HFFc6 (cell line): ENCODE measurements around the gene CUX1. TPM values are rescaled to one million over a fixed set of nuclear protein-coding genes. Genes with fewer than 3 reads are reported as not detected.
A peak's percentile ranks its signal among the peaks of the same experiment; 100 is the strongest.

Source experiments
- DNase-seq: peaks from one replicate; pipeline ENCODE4 v3.0.0-alpha.2; 2018
- H3K27ac Mint-ChIP-seq: 2 replicates; pipeline ENCODE4 v1.8.0; 2020; ENCODE audit warnings: mild to moderate bottlenecking, mixed read lengths
- H3K27me3 Mint-ChIP-seq: 2 replicates; pipeline ENCODE4 v1.8.0; 2021; ENCODE audit warnings: mild to moderate bottlenecking, moderate library complexity, mixed read lengths; ENCODE audit not compliant: insufficient read depth
- H3K36me3 Mint-ChIP-seq: 2 replicates; pipeline ENCODE4 v1.8.0; 2021; ENCODE audit warnings: low read depth, mixed read lengths
- H3K4me1 Mint-ChIP-seq: 2 replicates; pipeline ENCODE4 v1.8.0; 2020; ENCODE audit warnings: low read depth, mixed read lengths
- H3K4me3 Mint-ChIP-seq: 2 replicates; pipeline ENCODE4 v1.8.0; 2020; ENCODE audit warnings: mild to moderate bottlenecking, moderate library complexity, mixed read lengths
- H3K9me3 Mint-ChIP-seq: 2 replicates; pipeline ENCODE4 v1.8.0; 2020; ENCODE audit warnings: mild to moderate bottlenecking, mixed read lengths
- total RNA-seq, 6 experiments: library from RNA; stranded (reverse); fragmentation: NEBNext Ultra II Directional; extraction: Animal tissue kit (Norgen Biotek cat#: 25700); gene quantifications; 2 replicates in 1 of 6; 3 replicates in 5 of 6; pipeline ENCODE4 v1.2.3, GENCODE V29; 2021
- TF ChIP-seq, protein P1 (sequence below): fragments of 200-600 bp; sonication (generic); IDR thresholded peaks from 2 replicates; pipeline ENCODE4 v1.5.0; 2021; ENCODE audit warnings: antibody characterized with exemption, mild to moderate bottlenecking

CUX1 gene
- total RNA-seq, 6 experiments from 2014 or later, result 46.9 to 64.2 (median 51.6) TPM

DNA sequence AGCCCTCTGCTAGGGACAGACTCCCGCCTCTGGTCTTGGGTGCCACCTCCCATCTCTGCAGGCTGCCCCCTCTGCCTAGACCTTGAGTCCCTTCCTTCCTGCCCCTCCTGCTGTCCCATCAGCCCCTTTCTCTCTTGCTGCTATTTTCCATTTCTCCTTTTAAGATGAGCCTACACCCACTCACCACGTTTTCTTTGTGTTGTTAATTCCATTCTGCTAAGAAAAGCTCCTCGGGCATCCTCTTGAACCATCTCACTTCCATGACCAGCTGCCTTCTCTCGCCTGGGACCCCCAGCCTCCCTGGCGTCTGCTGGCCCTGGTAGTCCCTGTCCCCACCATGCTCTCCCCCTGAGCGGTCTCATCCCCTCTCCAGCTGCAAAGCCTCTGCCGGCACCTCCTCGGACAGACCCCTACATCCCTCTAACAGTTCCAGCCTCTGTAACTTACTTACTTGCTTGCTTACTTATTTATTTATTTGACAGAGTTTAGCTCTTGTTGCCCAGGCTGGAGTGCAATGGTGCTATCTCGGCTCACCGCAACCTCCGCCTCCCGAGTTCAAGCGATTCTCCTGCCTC lies 373.4 kb downstream of the CUX1 start:
- TF ChIP-seq, protein P1, sequence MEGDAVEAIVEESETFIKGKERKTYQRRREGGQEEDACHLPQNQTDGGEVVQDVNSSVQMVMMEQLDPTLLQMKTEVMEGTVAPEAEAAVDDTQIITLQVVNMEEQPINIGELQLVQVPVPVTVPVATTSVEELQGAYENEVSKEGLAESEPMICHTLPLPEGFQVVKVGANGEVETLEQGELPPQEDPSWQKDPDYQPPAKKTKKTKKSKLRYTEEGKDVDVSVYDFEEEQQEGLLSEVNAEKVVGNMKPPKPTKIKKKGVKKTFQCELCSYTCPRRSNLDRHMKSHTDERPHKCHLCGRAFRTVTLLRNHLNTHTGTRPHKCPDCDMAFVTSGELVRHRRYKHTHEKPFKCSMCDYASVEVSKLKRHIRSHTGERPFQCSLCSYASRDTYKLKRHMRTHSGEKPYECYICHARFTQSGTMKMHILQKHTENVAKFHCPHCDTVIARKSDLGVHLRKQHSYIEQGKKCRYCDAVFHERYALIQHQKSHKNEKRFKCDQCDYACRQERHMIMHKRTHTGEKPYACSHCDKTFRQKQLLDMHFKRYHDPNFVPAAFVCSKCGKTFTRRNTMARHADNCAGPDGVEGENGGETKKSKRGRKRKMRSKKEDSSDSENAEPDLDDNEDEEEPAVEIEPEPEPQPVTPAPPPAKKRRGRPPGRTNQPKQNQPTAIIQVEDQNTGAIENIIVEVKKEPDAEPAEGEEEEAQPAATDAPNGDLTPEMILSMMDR, result no peak
- peaks cover 15% of the 10 kb centered on the region for H3K36me3 Mint-ChIP-seq
- H3K9me3 Mint-ChIP-seq, result no peaks in the 10 kb centered on the region
- no peak for DNase-seq
- no peak overlapping the region for H3K27ac Mint-ChIP-seq
- no peak overlapping the region for H3K4me3 Mint-ChIP-seq
- H3K4me1 Mint-ChIP-seq, result peaks cover 7% of the 10 kb centered on the region
- peaks cover 3% of the 10 kb centered on the region; the same call in 1 of the 2 replicates for H3K27me3 Mint-ChIP-seq

- peaks cover 15% of the 10 kb centered on the region for H3K36me3 Mint-ChIP-seq
Measured at GRCh38 chr7:102191556-102192379, 374.3 kb downstream of the CUX1 start.

GRCh38 chr7:102192790-102193189 lies 375.4 kb downstream of the CUX1 start:
- Mint-ChIP-seq H3K36me3 (peaks cover 20% of the 10 kb centered on the region), H3K9me3 (no peaks in the 10 kb centered on the region), H3K4me3 (no peak overlapping the region), H3K27ac (no peak overlapping the region), H3K27me3 (peaks cover 3% of the 10 kb centered on the region; the same call in 1 of the 2 replicates), H3K4me1 (peaks cover 7% of the 10 kb centered on the region)
- TF ChIP-seq, protein P1, result no peak
- DNase-seq, result no peak

More at GRCh38 chr7:102191556-102192379, 374.3 kb downstream of the CUX1 start:
- no peak overlapping the region for H3K27ac Mint-ChIP-seq
- H3K27me3 Mint-ChIP-seq, result peaks cover 3% of the 10 kb centered on the region; the same call in 1 of the 2 replicates
- TF ChIP-seq, protein P1, result no peak
- H3K4me3 Mint-ChIP-seq, result no peak overlapping the region
- peaks cover 7% of the 10 kb centered on the region for H3K4me1 Mint-ChIP-seq
- H3K9me3 Mint-ChIP-seq, result no peaks in the 10 kb centered on the region
- DNase-seq, result no peak

- Mint-ChIP-seq H3K4me1 (peaks cover 7% of the 10 kb centered on the region), H3K27me3 (no peaks in the 10 kb centered on the region), H3K9me3 (no peaks in the 10 kb centered on the region), H3K4me3 (no peak overlapping the region), H3K36me3 (peaks cover 20% of the 10 kb centered on the region), H3K27ac (no peak overlapping the region)
- TF ChIP-seq, protein P1, result no peak
- DNase-seq, result peak; percentile 2
Measured at GRCh38 chr7:102193806-102194205, 376.4 kb downstream of the CUX1 start.

DNA sequence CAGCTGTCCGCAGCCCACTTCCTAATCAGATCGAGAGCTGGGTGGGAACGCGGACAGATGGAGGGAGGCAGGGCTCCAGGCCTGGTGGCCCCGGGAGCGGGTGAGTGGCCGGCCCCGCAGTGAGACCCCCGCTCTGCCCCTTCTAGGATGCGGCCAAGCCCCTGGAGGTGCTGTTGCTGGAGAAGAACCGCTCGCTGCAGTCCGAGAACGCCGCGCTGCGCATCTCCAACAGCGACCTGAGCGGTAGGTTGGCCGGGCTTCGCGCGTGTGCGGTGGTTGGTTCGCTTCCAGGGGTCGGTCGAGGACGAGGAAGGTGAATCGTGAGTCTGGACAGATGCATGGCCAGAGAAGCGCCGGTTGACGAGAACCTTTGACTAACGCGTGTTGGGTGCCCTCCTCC lies 377.9 kb downstream of the CUX1 start:
- Mint-ChIP-seq H3K4me1 (peaks cover 7% of the 10 kb centered on the region), H3K27ac (no peak overlapping the region), H3K4me3 (no peak overlapping the region), H3K27me3 (no peaks in the 10 kb centered on the region), H3K9me3 (no peaks in the 10 kb centered on the region), H3K36me3 (peaks cover 27% of the 10 kb centered on the region)
- no peak for DNase-seq
- TF ChIP-seq, protein P1, result no peak
